GM19351 (cell line): ENCODE measurements around the gene BOD1L1.
"Not testable (repeated sequence)": the region's sequence is repeated elsewhere in the genome, so short reads cannot be mapped to it uniquely, and the experiment has no call there.

Experiments
- ATAC-seq: cut with Tn5 transposase; IDR thresholded peaks from one replicate; pipeline ENCODE4 v1.9.1; 2021; ENCODE audit warnings: mild to moderate bottlenecking, moderate library complexity; ENCODE audit not compliant: unreplicated experiment

BOD1L1 gene

GRCh38 chr4:13561673-13562072 lies 65.9 kb downstream of the BOD1L1 start:
- ATAC-seq, result no peak

- ATAC-seq, result not testable (repeated sequence)
These were observed 67.4 kb downstream of the BOD1L1 start for GRCh38 chr4:13560111-13560510.

- ATAC-seq, result no peak
These were observed 68.1 kb downstream of the BOD1L1 start for GRCh38 chr4:13559413-13559812.

- ATAC-seq, result no peak
These were observed 68.6 kb downstream of the BOD1L1 start for GRCh38 chr4:13558881-13559280.

GRCh38 chr4:13555325-13555724 lies 72.2 kb downstream of the BOD1L1 start:
- no peak for ATAC-seq

GRCh38 chr4:13553081-13553480 lies 74.4 kb downstream of the BOD1L1 start:
- ATAC-seq, result no peak

- peak; percentile 66 for ATAC-seq
These were observed 78.5 kb downstream of the BOD1L1 start for GRCh38 chr4:13548984-13549546.

GRCh38 chr4:13548059-13548983 lies 79.2 kb downstream of the BOD1L1 start:
- ATAC-seq, result peak; percentile 0

GRCh38 chr4:13547485-13548041 lies 80.0 kb downstream of the BOD1L1 start:
- no peak for ATAC-seq

- ATAC-seq, result no peak
These were observed 80.5 kb downstream of the BOD1L1 start for GRCh38 chr4:13546941-13547484.

GRCh38 chr4:13546142-13546940 lies 81.2 kb downstream of the BOD1L1 start:
- no peak for ATAC-seq

GRCh38 chr4:13545394-13545808 lies 82.1 kb downstream of the BOD1L1 start:
- ATAC-seq, result no peak

- ATAC-seq, result peak; percentile 48
These were observed 82.7 kb downstream of the BOD1L1 start for GRCh38 chr4:13544606-13545393.

- no peak for ATAC-seq
These were observed 83.5 kb downstream of the BOD1L1 start, which contains the start of gene NKX3-2 for GRCh38 chr4:13543839-13544605. Gene NKX3-2 (minus strand): TSS chr4:13544508. CDS start chr4:13544414, 94 bp downstream.

GRCh38 chr4:13543032-13543838 lies 84.3 kb downstream of the BOD1L1 start:
- ATAC-seq, result no peak

- no peak for ATAC-seq
These were observed 84.9 kb downstream of the BOD1L1 start for GRCh38 chr4:13542577-13543031.

GRCh38 chr4:13541720-13542576 lies 85.6 kb downstream of the BOD1L1 start:
- no peak for ATAC-seq
